ENCODE data around the gene ATP7A.
A peak's percentile ranks its signal among the peaks of the same experiment; 100 is the strongest.
"Not testable (repeated sequence)": the region's sequence is repeated elsewhere in the genome, so short reads cannot be mapped to it uniquely, and the experiment has no call there.

The ATP7A gene

DNA sequence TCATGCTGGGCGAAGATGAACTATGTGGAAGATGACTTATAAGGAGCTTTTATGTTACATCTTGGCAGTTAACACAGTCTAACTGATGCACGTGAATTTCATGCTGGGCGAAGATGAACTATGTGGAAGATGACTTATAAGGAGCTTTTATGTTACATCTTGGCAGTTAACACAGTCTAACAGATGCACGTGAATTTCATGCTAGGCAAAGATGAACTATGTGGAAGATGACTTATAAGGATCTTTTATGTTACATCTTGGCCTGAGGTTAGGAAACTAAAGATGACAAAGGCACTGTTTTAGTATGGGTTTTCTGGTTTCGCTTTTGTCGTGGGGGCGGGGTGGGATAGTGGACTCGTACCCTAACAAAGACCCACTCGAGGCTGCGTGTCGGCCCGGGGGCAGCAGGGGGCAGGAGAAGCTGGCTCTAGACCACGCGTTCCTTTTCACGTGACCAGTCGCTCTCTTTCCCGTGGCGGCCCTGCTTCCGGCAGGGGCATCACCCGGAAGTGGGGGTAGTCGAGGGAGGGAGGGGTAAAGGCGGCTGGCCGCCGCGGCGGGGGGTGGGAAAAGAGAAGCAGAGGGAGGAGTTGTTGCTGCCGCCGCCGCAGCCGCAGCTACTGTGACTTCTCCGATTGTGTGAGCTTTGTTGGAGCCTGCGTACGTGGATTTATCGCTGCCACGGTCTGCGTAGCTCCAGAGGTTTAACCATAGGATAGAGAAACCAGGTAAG is at the start of gene ATP7A:
Gene ATP7A, plus strand, starts transcription at position 586 of the 733 bp plus-strand sequence. CDS start 60,949 bp downstream, outside the sequence.
- peak; percentile 85 for FAIRE-seq
- DNase-seq (ENCODE audit: extremely low spot score, insufficient read length, low read depth): peak; percentile 65

DNA sequence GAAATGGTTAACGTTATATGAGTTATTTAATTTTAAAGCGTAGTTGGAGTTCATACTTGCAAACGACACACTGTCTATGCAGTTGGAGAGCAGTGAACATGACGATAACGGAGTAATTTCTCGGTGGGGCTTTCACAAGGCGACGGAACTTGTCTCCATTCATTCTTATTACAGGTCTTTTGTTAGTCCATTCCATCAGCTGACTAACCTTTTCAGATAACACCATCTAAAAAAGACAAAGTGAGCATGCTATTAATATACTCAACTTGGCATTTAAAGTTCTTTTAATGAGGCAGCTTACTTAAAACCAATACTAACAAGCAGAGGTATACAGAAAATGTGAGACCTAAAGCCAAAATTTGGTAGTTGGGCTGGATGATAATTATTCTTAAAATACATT is 35.1 kb upstream of the ATP7A start:
- DNase-seq (ENCODE audit: extremely low spot score, insufficient read length, low read depth): no peak
- FAIRE-seq: no peak

DNA sequence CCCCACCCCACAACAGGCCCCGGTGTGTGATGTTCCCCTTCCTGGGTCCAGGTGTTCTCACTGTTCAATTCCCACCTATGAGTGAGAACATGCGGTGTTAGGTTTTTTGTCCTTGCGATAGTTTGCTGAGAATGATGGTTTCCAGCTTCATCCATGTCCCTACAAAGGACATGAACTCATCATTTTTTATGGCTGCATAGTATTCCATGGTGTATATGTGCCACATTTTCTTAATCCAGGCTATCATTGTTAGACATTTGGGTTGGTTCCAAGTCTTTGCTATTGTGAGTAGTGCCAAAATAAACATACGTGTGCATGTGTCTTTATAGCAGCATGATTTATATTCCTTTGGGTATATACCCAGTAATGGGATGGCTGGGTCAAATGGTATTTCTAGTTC is 29.1 kb upstream of the ATP7A start:
- DNase-seq (ENCODE audit: extremely low spot score, insufficient read length, low read depth); FAIRE-seq: not testable (repeated sequence)

DNA sequence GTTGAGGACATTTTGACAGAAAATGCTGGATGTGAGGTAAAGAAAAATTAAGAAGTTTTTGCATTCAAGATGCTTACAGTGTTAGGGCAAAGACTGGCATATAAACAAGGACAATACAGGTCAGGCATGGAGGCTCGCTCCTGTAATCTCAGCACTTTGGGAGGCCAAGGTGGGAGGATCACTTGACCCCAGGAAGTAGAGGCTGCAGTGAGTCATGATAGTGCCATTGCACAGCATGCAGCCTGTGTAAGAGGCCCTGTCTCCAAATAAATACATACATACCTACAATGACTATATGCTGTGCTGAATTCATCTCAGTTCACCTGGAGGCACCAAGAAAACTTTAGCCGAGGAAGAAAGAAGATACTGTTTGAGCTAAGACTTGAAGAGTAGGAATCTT is 17.6 kb upstream of the ATP7A start:
- FAIRE-seq: peak; percentile 60

DNA sequence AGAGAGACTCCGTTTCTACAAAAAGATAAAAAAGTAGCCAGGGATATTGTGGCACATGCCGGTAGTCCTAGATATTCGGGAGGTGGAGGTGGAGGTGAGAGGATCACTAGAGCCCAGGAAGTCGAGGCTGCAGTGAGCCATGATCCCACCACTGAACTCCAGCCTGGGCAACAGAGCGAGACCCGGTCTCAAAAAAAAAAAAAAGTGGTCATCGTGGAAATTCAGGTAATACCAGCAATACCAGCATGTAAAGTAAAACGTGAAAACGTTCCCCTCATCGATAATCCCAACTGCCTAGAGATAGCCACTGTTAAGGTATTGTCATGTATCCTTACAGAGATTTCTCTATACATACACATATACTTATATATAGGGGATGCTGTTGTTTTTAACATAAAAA is 16.8 kb upstream of the ATP7A start:
- FAIRE-seq (no peak), DNase-seq (ENCODE audit: extremely low spot score, insufficient read length, low read depth) (no peak)

More for the DNA sequence above, 17.6 kb upstream of the ATP7A start:
- DNase-seq (ENCODE audit: extremely low spot score, insufficient read length, low read depth): no peak

DNA sequence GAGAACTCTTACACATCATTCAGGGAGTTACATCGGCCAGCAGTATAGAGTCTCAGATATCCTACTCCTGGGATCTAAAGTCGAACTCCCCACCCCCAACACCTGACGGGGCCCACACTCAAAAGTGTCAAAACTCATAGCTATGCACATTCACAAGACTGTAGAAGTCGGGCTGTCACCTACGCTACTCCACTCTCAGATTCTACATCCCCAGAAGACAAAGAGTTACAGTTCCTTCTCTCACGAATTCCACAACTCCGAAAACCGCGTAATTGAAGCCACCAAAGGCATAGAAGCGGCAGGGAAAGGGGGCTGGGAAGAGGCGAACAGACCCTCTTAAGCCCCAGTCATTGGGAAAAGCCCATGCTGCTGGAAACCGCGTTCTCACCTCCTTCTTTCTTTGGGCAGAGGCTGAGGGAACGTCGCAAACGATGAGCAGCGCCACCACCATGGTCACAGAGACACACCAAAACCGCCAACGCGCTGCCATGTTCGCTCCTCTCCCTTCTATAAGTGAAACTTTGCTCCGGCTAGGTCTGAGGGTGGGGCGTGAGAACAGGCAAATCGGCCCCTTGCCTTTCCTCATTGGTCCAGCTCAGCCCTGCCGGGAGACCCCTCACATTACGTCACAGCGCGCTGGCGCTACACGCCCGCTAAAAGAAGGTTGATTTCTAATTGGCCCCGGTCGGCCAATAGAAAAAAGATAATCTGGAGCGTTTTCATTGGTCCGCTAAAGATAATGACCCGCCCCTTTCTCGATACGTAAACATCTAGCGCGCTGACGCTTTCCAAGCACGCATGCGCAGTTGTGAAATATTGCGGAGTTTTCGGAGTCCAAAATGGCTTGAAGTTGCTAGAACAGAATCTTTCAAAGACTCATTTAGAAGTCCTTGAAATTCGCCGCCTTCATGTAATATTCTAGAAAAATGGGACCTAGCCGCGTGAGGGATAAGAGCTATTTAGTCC is 15.3 kb upstream of the ATP7A start, which contains the start of gene MAGT1:
Gene MAGT1, minus strand, starts transcription at position 515 of the 966 bp plus-strand sequence. Its CDS starts 25 bp downstream, at position 490.
- FAIRE-seq: peak; percentile 98
- DNase-seq (ENCODE audit: extremely low spot score, insufficient read length, low read depth): peak; percentile 48

DNA sequence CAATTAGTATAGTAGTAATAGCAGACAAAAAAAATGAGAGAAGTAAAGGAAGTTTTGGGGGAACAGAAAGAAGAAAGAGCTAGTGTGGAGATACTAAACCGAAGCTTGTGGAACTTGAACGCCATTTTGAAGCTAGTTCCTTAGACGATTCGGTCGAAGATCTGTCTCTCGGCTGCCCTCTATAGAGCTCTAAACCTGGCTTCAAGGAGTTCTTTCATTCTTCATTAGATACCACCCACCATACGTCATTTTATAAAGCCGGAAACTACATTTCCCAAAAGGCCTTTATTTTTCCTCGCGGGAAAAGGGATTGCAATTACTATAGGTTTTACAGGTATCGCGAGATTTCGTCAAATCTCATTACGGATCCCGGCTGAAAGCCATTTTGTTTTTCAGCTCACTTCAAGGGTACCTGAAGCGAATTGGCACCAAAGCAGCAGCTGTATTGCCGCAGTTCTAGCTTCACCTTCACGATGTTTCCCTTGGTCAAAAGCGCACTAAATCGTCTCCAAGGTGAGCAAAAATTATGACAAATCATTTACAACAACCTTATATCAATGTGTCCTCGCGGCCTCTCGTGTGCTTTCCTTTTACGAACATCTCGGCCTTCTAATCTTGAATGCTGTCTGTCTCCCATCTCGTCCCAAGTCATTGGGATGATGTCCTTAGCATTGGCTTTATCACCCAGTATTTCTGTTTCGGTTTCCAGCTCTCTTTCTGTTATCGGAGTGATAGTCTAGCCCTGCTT is 11.2 kb upstream of the ATP7A start, which contains the start of gene COX7B:
Gene COX7B, plus strand, starts transcription at position 388 of the 748 bp plus-strand sequence. Its CDS starts 86 bp downstream, at position 474.
- FAIRE-seq (peak; percentile 86), DNase-seq (ENCODE audit: extremely low spot score, insufficient read length, low read depth) (peak; percentile 29)

DNA sequence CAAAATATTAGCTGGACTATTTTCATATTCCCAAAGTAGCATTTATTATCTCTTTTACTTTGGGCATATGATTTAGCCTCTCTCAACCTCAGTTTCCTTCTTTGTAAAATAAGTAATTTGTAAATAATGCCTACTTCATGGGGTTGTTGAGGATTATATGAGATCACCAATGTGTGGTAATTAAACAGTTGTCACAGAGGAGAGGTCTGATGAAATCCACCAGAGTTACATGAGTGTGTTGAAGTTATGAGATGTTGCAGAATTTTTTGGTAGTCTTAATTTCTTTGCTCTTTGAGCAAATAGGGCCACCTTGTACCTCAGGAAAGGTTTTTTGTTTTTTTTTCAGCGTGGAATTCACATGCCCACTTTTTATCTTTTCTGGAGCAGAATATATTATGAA is 9.8 kb upstream of the ATP7A start:
- no peak for DNase-seq (ENCODE audit: extremely low spot score, insufficient read length, low read depth)
- FAIRE-seq: no peak

DNA sequence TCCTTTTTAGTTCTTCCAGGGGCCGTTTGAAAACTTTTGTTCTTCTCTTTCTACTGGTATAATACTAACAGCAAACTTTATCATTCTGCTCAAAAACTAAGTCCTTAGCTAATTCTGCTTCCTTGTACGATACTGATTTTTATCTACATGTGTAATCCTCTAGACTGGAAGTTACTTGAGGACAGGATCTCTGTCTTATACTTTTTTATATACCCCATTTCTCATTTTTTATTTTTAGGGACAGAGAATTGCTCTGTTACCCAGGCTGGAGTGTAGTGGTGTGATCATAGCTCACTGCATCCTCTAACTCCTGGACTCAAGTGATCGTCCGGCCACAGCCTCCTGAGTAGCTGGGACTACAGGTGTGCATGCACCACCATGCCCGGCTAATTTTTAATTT is 9.0 kb upstream of the ATP7A start:
- no peak for FAIRE-seq
- DNase-seq (ENCODE audit: extremely low spot score, insufficient read length, low read depth): no peak

DNA sequence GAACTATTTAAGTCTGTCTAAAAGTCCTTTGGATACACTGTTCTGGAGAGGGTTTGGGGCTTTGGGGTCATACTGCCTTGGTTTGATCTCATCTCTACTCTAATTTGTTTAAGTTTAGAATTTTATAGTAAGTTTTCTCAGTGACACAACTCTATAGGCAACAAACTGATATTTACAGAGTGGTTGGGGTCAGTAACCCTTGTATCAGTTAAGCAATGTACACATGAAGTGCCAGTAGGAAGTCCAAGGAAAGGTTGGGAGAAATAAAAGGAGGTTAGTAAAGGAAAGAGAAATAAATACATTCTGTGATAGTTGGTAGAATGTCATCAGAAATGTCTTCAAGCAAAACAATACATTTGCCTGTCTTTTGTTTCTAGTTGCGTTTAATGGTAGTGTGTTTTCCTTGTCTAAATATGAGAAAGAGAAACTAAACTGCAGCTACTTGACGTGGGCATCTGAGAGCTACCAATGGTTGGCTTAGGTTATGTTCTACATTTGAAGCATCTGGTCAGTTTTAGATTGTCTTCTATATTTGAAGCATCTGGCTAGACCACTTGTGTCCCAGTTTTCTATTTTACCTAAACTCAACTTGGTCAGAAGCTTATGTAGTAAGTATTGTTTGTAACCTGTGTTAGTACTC is 6.9 kb downstream of the ATP7A start:
- FAIRE-seq: peak; percentile 78
- DNase-seq (ENCODE audit: extremely low spot score, insufficient read length, low read depth): no peak

DNA sequence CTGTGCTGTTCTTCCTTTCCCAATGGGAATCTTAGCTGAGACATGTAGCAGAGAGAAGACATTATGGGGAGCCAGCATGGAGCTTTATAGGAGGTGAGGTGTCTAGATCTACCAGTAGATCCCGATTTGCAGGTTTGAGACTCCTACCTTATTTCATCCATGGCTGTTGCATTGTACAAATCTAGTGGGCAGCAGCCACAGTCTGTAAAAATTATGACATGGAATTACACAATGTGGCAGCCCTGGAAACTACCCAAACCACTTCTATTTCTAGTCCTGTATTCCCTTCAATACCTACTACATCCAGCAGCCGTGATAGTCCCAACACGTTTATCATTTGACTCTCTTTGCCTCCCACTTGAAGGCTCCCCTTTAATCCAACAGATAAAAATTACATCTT is 8.1 kb downstream of the ATP7A start:
- FAIRE-seq: no peak
- DNase-seq (ENCODE audit: extremely low spot score, insufficient read length, low read depth): no peak

DNA sequence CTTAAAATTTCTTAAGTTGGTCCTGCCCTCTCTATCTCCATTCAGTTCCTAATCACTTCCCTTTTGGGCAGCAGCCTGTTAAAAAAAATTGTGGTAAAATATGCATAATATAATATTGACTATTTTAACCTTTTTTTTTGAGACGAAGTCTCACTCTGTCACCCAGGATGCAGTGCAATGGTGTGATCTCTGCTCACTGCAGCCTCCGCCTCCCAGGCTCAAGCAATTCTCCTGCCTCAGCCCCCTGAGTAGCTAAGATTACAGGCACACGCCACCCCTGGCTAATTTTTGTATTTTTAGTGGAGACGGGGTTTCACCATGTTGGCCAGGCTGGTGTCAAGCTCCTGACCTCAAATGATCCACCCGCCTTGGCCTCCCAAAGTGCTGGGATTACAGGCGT is 8.9 kb downstream of the ATP7A start:
- not testable (repeated sequence) for FAIRE-seq; DNase-seq (ENCODE audit: extremely low spot score, insufficient read length, low read depth)

DNA sequence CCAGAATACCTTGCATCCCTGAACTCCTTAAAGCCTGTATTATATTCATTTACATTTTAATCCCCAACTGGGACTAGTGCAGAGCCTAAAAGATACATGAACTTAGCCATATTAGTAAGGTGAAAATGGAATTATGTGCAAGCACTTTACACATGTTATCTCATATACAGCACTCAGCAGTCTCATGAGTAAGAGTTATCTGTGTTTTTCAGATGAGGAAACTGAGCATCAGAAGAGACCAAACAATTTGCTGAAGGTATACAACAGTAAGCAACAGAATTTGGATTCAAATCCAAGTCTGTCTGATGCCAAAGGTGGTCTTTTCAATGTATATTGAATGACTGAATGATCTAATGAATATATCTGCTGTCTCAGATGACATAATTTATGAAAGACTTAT is 12.3 kb downstream of the ATP7A start:
- DNase-seq (ENCODE audit: extremely low spot score, insufficient read length, low read depth) (no peak), FAIRE-seq (peak; percentile 12)

DNA sequence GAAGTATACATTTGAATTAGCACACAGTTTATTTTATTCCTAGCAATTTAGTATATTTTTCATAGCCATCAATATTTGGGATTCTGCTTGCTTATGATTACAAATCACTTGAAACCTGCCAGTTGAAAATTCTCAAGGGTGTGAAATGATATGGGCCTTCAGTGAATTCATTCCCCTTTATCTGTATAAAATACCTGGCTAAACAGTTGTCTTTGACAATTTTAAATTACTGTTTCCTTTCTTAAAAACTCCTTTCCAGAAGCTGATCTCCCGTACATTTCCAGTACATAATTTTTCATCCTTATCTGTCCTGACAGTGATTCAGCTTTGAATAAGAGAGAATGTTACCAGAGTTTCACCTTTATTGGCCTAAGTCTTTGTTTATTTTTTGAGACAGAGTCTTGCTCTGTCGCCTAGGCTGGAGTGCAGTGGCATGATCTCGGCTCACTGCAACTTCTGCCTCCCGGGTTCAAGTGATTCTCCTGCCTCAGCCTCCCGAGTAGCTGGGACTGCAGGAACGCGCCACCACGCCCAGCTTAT is 13.9 kb downstream of the ATP7A start:
- no peak for DNase-seq (ENCODE audit: extremely low spot score, insufficient read length, low read depth)

DNA sequence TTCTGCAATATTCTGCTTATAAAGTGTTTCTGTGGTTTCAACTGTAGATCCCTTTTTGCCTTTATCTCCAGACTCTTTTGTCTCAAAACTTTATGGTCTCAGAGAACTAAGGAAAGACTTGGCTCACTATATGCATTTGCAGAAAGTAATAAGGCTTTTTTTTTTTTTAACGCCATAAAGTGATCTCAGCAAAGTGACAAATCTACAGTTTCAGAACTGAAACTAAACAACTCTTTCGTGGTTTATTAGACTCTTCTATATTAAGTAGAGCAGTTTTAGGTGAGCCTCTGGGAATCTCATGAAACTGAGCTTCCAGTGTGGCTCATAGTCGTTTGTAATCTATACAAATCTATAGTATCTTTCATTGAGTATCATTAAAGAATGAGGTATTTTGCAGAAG is 15.3 kb downstream of the ATP7A start:
- DNase-seq (ENCODE audit: extremely low spot score, insufficient read length, low read depth) (no peak), FAIRE-seq (peak; percentile 66)

More for the DNA sequence above, 13.9 kb downstream of the ATP7A start:
- FAIRE-seq: no peak

DNA sequence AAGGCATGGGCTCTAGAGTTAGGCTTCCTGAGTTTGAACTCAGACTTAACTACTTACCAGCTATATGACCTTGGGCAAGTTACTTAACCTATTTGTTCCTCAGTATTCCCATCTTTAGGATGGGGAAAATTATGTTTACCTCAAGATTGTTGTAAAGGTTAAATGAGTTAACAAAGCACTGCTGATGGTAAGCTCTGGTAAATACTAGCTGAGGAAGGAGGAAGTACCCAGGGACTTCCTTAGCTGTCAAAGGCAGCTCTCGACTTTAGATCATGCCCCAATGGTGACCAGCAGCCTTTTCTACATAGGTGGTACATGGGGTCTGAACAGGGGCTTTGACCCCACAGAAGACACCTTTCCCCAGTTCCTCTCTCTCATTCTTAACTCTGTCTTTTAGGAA is 20.1 kb downstream of the ATP7A start:
- DNase-seq (ENCODE audit: extremely low spot score, insufficient read length, low read depth): no peak
- peak; percentile 48 for FAIRE-seq

DNA sequence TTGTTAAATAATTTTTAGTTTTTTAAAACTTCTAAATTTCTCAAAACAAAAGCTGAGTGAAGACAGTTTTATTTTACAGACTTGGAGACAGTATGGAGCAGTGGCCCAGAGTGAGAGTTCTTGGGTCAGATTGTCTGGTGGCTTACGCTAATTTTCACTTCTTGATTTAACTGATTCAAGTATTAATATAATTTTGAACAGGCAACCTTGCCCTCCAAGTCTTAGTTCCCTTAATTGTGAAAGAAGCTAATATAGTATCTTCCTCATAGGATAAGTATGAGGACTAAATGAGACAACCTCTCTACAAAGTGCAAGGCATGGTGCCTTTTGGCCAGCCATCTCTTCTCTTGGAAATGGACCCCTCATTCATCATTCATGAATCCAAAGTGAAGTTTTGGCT is 25.4 kb downstream of the ATP7A start:
- FAIRE-seq: no peak
- no peak for DNase-seq (ENCODE audit: extremely low spot score, insufficient read length, low read depth)

DNA sequence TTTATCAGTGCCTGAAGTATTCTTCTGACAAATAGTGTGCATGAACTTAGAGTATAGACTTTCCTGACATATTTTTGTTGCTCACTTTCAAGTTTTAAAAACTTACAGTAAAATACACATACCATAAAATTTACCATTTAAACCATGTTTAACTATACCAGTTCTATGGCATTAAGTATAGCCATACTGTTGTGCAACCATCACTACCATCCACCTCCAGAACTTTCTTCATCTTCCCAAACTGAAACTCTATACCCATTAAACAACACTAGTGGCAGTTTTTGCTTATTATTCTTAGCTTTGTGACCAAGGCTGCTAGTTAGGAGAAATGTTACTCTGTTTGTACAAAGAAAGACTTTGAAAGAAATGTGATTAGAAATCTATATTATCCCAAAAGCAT is 25.8 kb downstream of the ATP7A start:
- DNase-seq (ENCODE audit: extremely low spot score, insufficient read length, low read depth): no peak
- FAIRE-seq: no peak

DNA sequence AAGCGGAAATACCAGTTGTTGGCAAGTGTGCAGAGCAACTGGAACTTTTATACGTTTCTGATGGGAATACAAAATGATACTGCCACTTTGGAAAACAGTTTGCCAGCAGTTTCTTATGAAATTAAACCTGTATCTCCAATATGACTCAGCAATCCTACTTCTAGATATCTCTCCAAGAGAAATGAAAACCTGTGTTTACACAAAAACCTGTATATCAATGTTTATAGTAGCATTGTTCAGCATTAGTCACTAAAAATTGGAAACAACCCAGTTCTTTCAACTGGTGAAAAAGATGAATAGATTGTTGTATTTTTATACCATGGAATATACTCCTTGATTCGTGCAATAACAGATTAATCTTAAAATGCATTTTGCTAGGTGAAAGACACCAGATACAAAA is 26.8 kb downstream of the ATP7A start:
- DNase-seq (ENCODE audit: extremely low spot score, insufficient read length, low read depth): no peak
- no peak for FAIRE-seq
